NB4 (cell line): ENCODE data around the gene STK40.

Experiments
- DNase-seq: peaks from one replicate; pipeline ENCODE4 v3.0.0; 2010; ENCODE audit warnings: low read depth
- H3K4me3 ChIP-seq: one replicate; pipeline ENCODE4 v1.5.1; 2011; ENCODE audit warnings: mild to moderate bottlenecking, low read depth, low read length, moderate library complexity
- MYC ChIP-seq: IDR thresholded peaks from 2 replicates; pipeline ENCODE4 v1.6.1; 2011; ENCODE audit warnings: low read depth, low read length
- POLR2A ChIP-seq: IDR thresholded peaks from 2 replicates; pipeline ENCODE4 v1.6.1; 2011; ENCODE audit warnings: mild to moderate bottlenecking; ENCODE audit not compliant: insufficient read length; ENCODE audit errors: extremely low read depth
- TF ChIP-seq, protein P1 (sequence below): IDR thresholded peaks from 2 replicates; pipeline ENCODE4 v1.6.1; 2011; ENCODE audit warnings: low read depth, low read length
- TF ChIP-seq, protein P2 (sequence below): IDR thresholded peaks from one replicate; pipeline ENCODE4 v1.5.1; 2012; ENCODE audit warnings: low read depth, low read length

The STK40 gene

GRCh38 chr1:36400825-36401601 lies 15.3 kb upstream of the STK40 start:
- peak; percentile 60 for DNase-seq
- TF ChIP-seq, protein P1, sequence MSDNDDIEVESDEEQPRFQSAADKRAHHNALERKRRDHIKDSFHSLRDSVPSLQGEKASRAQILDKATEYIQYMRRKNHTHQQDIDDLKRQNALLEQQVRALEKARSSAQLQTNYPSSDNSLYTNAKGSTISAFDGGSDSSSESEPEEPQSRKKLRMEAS: peak; percentile 7; the same call in 1 of the 2 replicates
- TF ChIP-seq, protein P2, sequence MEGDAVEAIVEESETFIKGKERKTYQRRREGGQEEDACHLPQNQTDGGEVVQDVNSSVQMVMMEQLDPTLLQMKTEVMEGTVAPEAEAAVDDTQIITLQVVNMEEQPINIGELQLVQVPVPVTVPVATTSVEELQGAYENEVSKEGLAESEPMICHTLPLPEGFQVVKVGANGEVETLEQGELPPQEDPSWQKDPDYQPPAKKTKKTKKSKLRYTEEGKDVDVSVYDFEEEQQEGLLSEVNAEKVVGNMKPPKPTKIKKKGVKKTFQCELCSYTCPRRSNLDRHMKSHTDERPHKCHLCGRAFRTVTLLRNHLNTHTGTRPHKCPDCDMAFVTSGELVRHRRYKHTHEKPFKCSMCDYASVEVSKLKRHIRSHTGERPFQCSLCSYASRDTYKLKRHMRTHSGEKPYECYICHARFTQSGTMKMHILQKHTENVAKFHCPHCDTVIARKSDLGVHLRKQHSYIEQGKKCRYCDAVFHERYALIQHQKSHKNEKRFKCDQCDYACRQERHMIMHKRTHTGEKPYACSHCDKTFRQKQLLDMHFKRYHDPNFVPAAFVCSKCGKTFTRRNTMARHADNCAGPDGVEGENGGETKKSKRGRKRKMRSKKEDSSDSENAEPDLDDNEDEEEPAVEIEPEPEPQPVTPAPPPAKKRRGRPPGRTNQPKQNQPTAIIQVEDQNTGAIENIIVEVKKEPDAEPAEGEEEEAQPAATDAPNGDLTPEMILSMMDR: no peak
- no peak for TF ChIP-seq MYC
- TF ChIP-seq POLR2A: no peak
- H3K4me3 ChIP-seq: no peak overlapping the region

DNA sequence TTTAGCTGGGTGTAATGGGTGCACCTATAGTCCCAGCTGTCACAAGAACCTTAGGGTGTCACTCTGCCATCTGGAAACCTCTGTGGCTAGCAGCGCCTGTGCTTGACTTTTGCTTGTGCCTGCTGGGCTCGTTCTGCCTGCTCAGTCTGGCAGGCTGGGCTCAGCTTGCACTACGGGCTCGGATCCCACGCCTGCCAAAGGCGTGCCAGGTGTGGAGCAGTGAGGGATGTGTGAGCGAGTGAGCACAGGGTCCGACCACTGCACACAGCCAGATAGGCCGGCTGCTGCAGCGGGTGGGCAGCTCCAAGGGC lies 14.7 kb upstream of the STK40 start:
- TF ChIP-seq, protein P1: no peak
- no peak for TF ChIP-seq MYC
- no peak for DNase-seq
- H3K4me3 ChIP-seq: no peak overlapping the region

GRCh38 chr1:36398370-36398977 lies 12.8 kb upstream of the STK40 start:
- TF ChIP-seq, protein P2: no peak
- TF ChIP-seq MYC (no peak), POLR2A (no peak)
- TF ChIP-seq, protein P1: no peak
- peak overlapping the region; percentile 91 for H3K4me3 ChIP-seq
- no peak for DNase-seq

GRCh38 chr1:36397378-36398230 lies 11.9 kb upstream of the STK40 start, which contains the start of gene LSM10:
LSM10 (minus strand) TSS chr1:36397908; CDS start chr1:36394129, 3,779 bp downstream.
- TF ChIP-seq, protein P2: no peak
- peak; percentile 76 for TF ChIP-seq POLR2A
- peak; percentile 84 for TF ChIP-seq MYC
- TF ChIP-seq, protein P1: peak; percentile 89
- peak within 1 kb of the TSS; percentile 91 for H3K4me3 ChIP-seq
- DNase-seq: peak; percentile 93

DNA sequence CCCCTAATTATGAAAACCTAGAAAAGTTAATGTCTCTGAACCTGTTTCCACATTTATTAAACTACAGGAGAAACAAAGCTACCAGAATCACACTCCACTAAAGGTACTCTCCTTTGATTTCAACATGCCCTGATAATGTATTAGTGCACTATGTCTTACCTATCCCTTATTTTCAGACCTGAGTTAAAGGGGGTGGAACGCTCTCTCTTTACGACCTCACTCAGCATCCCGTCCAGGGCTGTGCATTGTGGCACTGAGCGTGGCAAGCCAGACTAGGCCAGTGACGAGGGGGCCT lies 11.3 kb upstream of the STK40 start:
- TF ChIP-seq, protein P1: no peak
- TF ChIP-seq, protein P2: no peak
- no peak for TF ChIP-seq POLR2A
- no peak for TF ChIP-seq MYC
- H3K4me3 ChIP-seq: peak overlapping the region; percentile 91
- no peak for DNase-seq

- H3K4me3 ChIP-seq: no peak overlapping the region
- no peak for DNase-seq
- no peak for TF ChIP-seq MYC
- TF ChIP-seq, protein P1: no peak
- TF ChIP-seq, protein P2: no peak
- no peak for TF ChIP-seq POLR2A
These were observed 10.6 kb upstream of the STK40 start for GRCh38 chr1:36396359-36396758.
